Activated naive CD4-positive, alpha-beta T cell treated with anti-CD3 and anti-CD28 coated beads for 36 hours (primary cell): ENCODE results near the gene PRKX. TPM values are rescaled to one million over a fixed set of nuclear protein-coding genes. Genes with fewer than 3 reads are reported as not detected.
"Not testable (repeated sequence)": the region's sequence is repeated elsewhere in the genome, so short reads cannot be mapped to it uniquely, and the experiment has no call there.

Source experiments
- CTCF ChIA-PET: fragments of 350-600 bp; sonication (Branson Sonifier 250); formaldehyde crosslinking; loops from one replicate; lab custom pipeline; 2021; ENCODE audit warnings: antibody characterized with exemption; lab: Charles Lee
- DNase-seq: peaks from one replicate; pipeline ENCODE4 v3.0.0-alpha.2; 2020
- H3K27ac Mint-ChIP-seq: one replicate; pipeline ENCODE4 v1.8.0; 2021; ENCODE audit warnings: mild to moderate bottlenecking, mixed read lengths
- H3K27me3 Mint-ChIP-seq: one replicate; pipeline ENCODE4 v1.8.0; 2021; ENCODE audit warnings: low read depth, mixed read lengths
- H3K36me3 Mint-ChIP-seq: one replicate; pipeline ENCODE4 v1.8.0; 2021; ENCODE audit warnings: low read depth, mixed read lengths
- H3K4me1 Mint-ChIP-seq: one replicate; pipeline ENCODE4 v1.8.0; 2021; ENCODE audit warnings: low read depth, mixed read lengths
- H3K4me3 Mint-ChIP-seq: one replicate; pipeline ENCODE4 v1.8.0; 2021; ENCODE audit warnings: mild to moderate bottlenecking, moderate library complexity, mixed read lengths
- H3K9me3 Mint-ChIP-seq: one replicate; pipeline ENCODE4 v1.8.0; 2021; ENCODE audit warnings: mixed read lengths
- intact Hi-C: fragments of 100-400 bp; cut with micrococcal nuclease; formaldehyde crosslinking; loops from one replicate; pipeline ENCODE4 v1.15.1; 2023
- total RNA-seq, 2 experiments: library from RNA; stranded (reverse); gene quantifications; one replicate each; pipeline ENCODE4 v1.2.3, GENCODE V29; 2021

The PRKX gene
- total RNA-seq, 2 experiments from 2014 or later, result 57.0 to 57.6 TPM

- Mint-ChIP-seq H3K27me3 (no peaks in the 10 kb centered on the region), H3K36me3 (peaks cover 8% of the 10 kb centered on the region), H3K4me3 (no peak overlapping the region), H3K4me1 (no peaks in the 10 kb centered on the region), H3K9me3 (no peaks in the 10 kb centered on the region), H3K27ac (no peak overlapping the region)
- no peak for DNase-seq
- intact Hi-C loops, result loop anchor here (5.0 kb wide), 2 partner anchors 520 to 760 kb away; no protein-coding TSS in a partner anchor
- CTCF ChIA-PET, result interaction anchor here (1.4 kb wide), 1 partner anchor 14 kb away, joined by 4 read pairs; no protein-coding TSS in a partner anchor
Measured at GRCh38 chrX:3636803-3637202, 76.6 kb downstream of the PRKX start.

GRCh38 chrX:3631196-3631595 is 82.3 kb downstream of the PRKX start:
- Mint-ChIP-seq H3K9me3 (no peaks in the 10 kb centered on the region), H3K27ac (no peak overlapping the region), H3K36me3 (peaks cover 20% of the 10 kb centered on the region), H3K4me3 (no peak overlapping the region), H3K27me3 (no peaks in the 10 kb centered on the region), H3K4me1 (peaks cover 5% of the 10 kb centered on the region)
- DNase-seq, result no peak
- intact Hi-C loops, result no loop called here
- CTCF ChIA-PET, result no interaction called here

GRCh38 chrX:3627594-3627993 is 85.9 kb downstream of the PRKX start:
- Mint-ChIP-seq H3K9me3 (no peaks in the 10 kb centered on the region), H3K27ac (no peak overlapping the region), H3K4me1 (peaks cover 5% of the 10 kb centered on the region), H3K4me3 (no peak overlapping the region), H3K27me3 (no peaks in the 10 kb centered on the region), H3K36me3 (peaks cover 17% of the 10 kb centered on the region)
- DNase-seq, result no peak
- CTCF ChIA-PET, result no interaction called here
- intact Hi-C loops, result no loop called here

- peaks cover 9% of the 10 kb centered on the region for H3K36me3 Mint-ChIP-seq
- no peaks in the 10 kb centered on the region for H3K27me3 Mint-ChIP-seq
- no peak overlapping the region for H3K4me3 Mint-ChIP-seq
- no peaks in the 10 kb centered on the region for H3K9me3 Mint-ChIP-seq
- H3K4me1 Mint-ChIP-seq, result no peaks in the 10 kb centered on the region
- CTCF ChIA-PET, result no interaction called here
- DNase-seq, result no peak
- no peak overlapping the region for H3K27ac Mint-ChIP-seq
- intact Hi-C loops, result no loop called here
Measured at GRCh38 chrX:3621414-3621813, 92.0 kb downstream of the PRKX start.

- DNase-seq, H3K9me3 Mint-ChIP-seq, H3K4me1 Mint-ChIP-seq, H3K4me3 Mint-ChIP-seq, H3K36me3 Mint-ChIP-seq, CTCF ChIA-PET, H3K27me3 Mint-ChIP-seq, H3K27ac Mint-ChIP-seq, intact Hi-C loops: not testable (repeated sequence)
Measured at GRCh38 chrX:3611744-3612143, 101.7 kb downstream of the PRKX start.

- peaks cover 4% of the 10 kb centered on the region for H3K36me3 Mint-ChIP-seq
- no peaks in the 10 kb centered on the region for H3K9me3 Mint-ChIP-seq
- intact Hi-C loops, result no loop called here
- no peaks in the 10 kb centered on the region for H3K4me1 Mint-ChIP-seq
- no peak overlapping the region for H3K4me3 Mint-ChIP-seq
- no peak overlapping the region for H3K27ac Mint-ChIP-seq
- no peaks in the 10 kb centered on the region for H3K27me3 Mint-ChIP-seq
- CTCF ChIA-PET, result no interaction called here
- DNase-seq, result no peak
Measured at GRCh38 chrX:3609810-3610209, 103.6 kb downstream of the PRKX start.

- no peaks in the 10 kb centered on the region for H3K27me3 Mint-ChIP-seq
- intact Hi-C loops, result no loop called here
- DNase-seq, result no peak
- H3K4me3 Mint-ChIP-seq, result no peak overlapping the region
- CTCF ChIA-PET, result no interaction called here
- no peak overlapping the region for H3K27ac Mint-ChIP-seq
- H3K4me1 Mint-ChIP-seq, result no peaks in the 10 kb centered on the region
- peaks cover 2% of the 10 kb centered on the region for H3K9me3 Mint-ChIP-seq
- H3K36me3 Mint-ChIP-seq, result peaks cover 3% of the 10 kb centered on the region
Measured at GRCh38 chrX:3603026-3603661, 110.3 kb downstream of the PRKX start.

GRCh38 chrX:3599802-3600430 is 113.5 kb downstream of the PRKX start:
- CTCF ChIA-PET, result interaction anchor here (0.9 kb wide), 1 partner anchor 52 kb away, joined by 3 read pairs; no protein-coding TSS in a partner anchor
- H3K27ac Mint-ChIP-seq, result no peak overlapping the region
- peaks cover 4% of the 10 kb centered on the region for H3K36me3 Mint-ChIP-seq
- no peak overlapping the region for H3K4me3 Mint-ChIP-seq
- intact Hi-C loops, result no loop called here
- no peaks in the 10 kb centered on the region for H3K27me3 Mint-ChIP-seq
- H3K4me1 Mint-ChIP-seq, result no peaks in the 10 kb centered on the region
- peaks cover 7% of the 10 kb centered on the region for H3K9me3 Mint-ChIP-seq
- DNase-seq, result no peak

GRCh38 chrX:3598709-3599108 is 114.7 kb downstream of the PRKX start:
- H3K4me1 Mint-ChIP-seq, result no peaks in the 10 kb centered on the region
- H3K27ac Mint-ChIP-seq, result no peak overlapping the region
- peaks cover 7% of the 10 kb centered on the region for H3K9me3 Mint-ChIP-seq
- peaks cover 4% of the 10 kb centered on the region for H3K36me3 Mint-ChIP-seq
- H3K27me3 Mint-ChIP-seq, result no peaks in the 10 kb centered on the region
- no peak overlapping the region for H3K4me3 Mint-ChIP-seq
- DNase-seq, result no peak
- intact Hi-C loops, result no loop called here
- CTCF ChIA-PET, result no interaction called here

- peaks cover 2% of the 10 kb centered on the region for H3K36me3 Mint-ChIP-seq
Measured at GRCh38 chrX:3598046-3598605, 115.3 kb downstream of the PRKX start.

GRCh38 chrX:3592184-3592583 is 121.3 kb downstream of the PRKX start:
- CTCF ChIA-PET, result no interaction called here
- H3K36me3 Mint-ChIP-seq, result peaks cover 3% of the 10 kb centered on the region
- DNase-seq, result no peak
- intact Hi-C loops, result no loop called here
- H3K27me3 Mint-ChIP-seq, result no peaks in the 10 kb centered on the region
- H3K4me3 Mint-ChIP-seq, result no peak overlapping the region
- no peaks in the 10 kb centered on the region for H3K4me1 Mint-ChIP-seq
- no peaks in the 10 kb centered on the region for H3K9me3 Mint-ChIP-seq
- no peak overlapping the region for H3K27ac Mint-ChIP-seq

More at GRCh38 chrX:3598046-3598605, 115.3 kb downstream of the PRKX start:
- DNase-seq, result no peak
- no peak overlapping the region for H3K27ac Mint-ChIP-seq
- CTCF ChIA-PET, result no interaction called here
- H3K4me3 Mint-ChIP-seq, result no peak overlapping the region
- H3K27me3 Mint-ChIP-seq, result no peaks in the 10 kb centered on the region
- H3K4me1 Mint-ChIP-seq, result no peaks in the 10 kb centered on the region
- intact Hi-C loops, result no loop called here
- H3K9me3 Mint-ChIP-seq, result peaks cover 7% of the 10 kb centered on the region

GRCh38 chrX:3589474-3589873 is 124.0 kb downstream of the PRKX start:
- Mint-ChIP-seq H3K27ac (no peak overlapping the region), H3K9me3 (no peaks in the 10 kb centered on the region), H3K4me1 (peaks cover 3% of the 10 kb centered on the region), H3K4me3 (no peak overlapping the region), H3K27me3 (no peaks in the 10 kb centered on the region), H3K36me3 (peaks cover 3% of the 10 kb centered on the region)
- CTCF ChIA-PET, result no interaction called here
- intact Hi-C loops, result no loop called here
- DNase-seq, result no peak

- intact Hi-C loops, result no loop called here
- H3K4me1 Mint-ChIP-seq, result peaks cover 9% of the 10 kb centered on the region
- no peak overlapping the region for H3K27ac Mint-ChIP-seq
- no peak overlapping the region for H3K4me3 Mint-ChIP-seq
- no peaks in the 10 kb centered on the region for H3K9me3 Mint-ChIP-seq
- CTCF ChIA-PET, result no interaction called here
- H3K27me3 Mint-ChIP-seq, result no peaks in the 10 kb centered on the region
- no peaks in the 10 kb centered on the region for H3K36me3 Mint-ChIP-seq
- DNase-seq, result no peak
Measured at GRCh38 chrX:3585719-3586118, 127.7 kb downstream of the PRKX start.
